SK-MEL-5 (cell line): ENCODE measurements around the gene SNORC. TPM values are rescaled to one million over a fixed set of nuclear protein-coding genes. Genes with fewer than 3 reads are reported as not detected.
"Not testable (repeated sequence)": the region's sequence is repeated elsewhere in the genome, so short reads cannot be mapped to it uniquely, and the experiment has no call there.

Experiments
- DNase-seq: peaks from one replicate; pipeline ENCODE4 v3.0.0-alpha.2; 2016; ENCODE audit warnings: low read depth, low spot score
- in situ Hi-C: cut with HindIII; loops from 2 replicates; pipeline ENCODE4 v1.10.0; 2016; ENCODE audit warnings: low sequenced_read_pairs, high pct_unique_total_duplicates, low pct_unique_long_range_greater_than_20kb
- polyA plus RNA-seq, 2 experiments: library from polyadenylated mRNA; depleted of rRNA; stranded (reverse); fragments of >200 nt; gene quantifications; 2 replicates each; pipeline ENCODE4 v1.2.3, GENCODE V29; 2015
- total RNA-seq: library from RNA; depleted of rRNA; stranded (reverse); fragments of >200 nt; shearing (Covaris generic); gene quantifications from 2 replicates; pipeline ENCODE4 v1.2.3, GENCODE V29; 2014; rRNA removed

Gene SNORC
- total RNA-seq = 0.55 and 1.1 TPM in 2 replicates
- polyA plus RNA-seq (2015; cell fraction: cytosol; rRNA removed) = 1.1 and 1.2 TPM in 2 replicates
- 2.5 and 5.1 TPM in 2 replicates for polyA plus RNA-seq (2015; cell fraction: nucleus; rRNA removed)

- no peak for DNase-seq
- in situ Hi-C loops = no loop called here
These were observed at the start of gene SNORC for GRCh38 chr2:232870018-232870765. SNORC (plus strand) TSS chr2:232870264; CDS start chr2:232870342, 78 bp downstream.

GRCh38 chr2:232829988-232830387, 40.1 kb upstream of the SNORC start:
- in situ Hi-C loops = no loop called here
- DNase-seq = no peak

- DNase-seq = no peak
- in situ Hi-C loops = no loop called here
These were observed 38.6 kb upstream of the SNORC start for GRCh38 chr2:232831496-232831895.

- in situ Hi-C loops = no loop called here
- DNase-seq = no peak
These were observed 36.2 kb upstream of the SNORC start for GRCh38 chr2:232833830-232834229.

GRCh38 chr2:232835687-232836208, 34.3 kb upstream of the SNORC start:
- in situ Hi-C loops = no loop called here
- DNase-seq = no peak

- DNase-seq = no peak
- in situ Hi-C loops = no loop called here
These were observed 33.1 kb upstream of the SNORC start for GRCh38 chr2:232836934-232837333.

- in situ Hi-C loops = no loop called here
- no peak for DNase-seq
These were observed 31.6 kb upstream of the SNORC start for GRCh38 chr2:232838406-232838874.

- in situ Hi-C loops = no loop called here
- no peak for DNase-seq
These were observed 30.5 kb upstream of the SNORC start for GRCh38 chr2:232839411-232840079.

GRCh38 chr2:232842689-232843088, 27.4 kb upstream of the SNORC start:
- DNase-seq = no peak
- in situ Hi-C loops = no loop called here

GRCh38 chr2:232843834-232844233, 26.2 kb upstream of the SNORC start:
- peak; percentile 14 for DNase-seq
- in situ Hi-C loops = no loop called here

- in situ Hi-C loops = no loop called here
- DNase-seq = no peak
These were observed 24.0 kb upstream of the SNORC start for GRCh38 chr2:232846055-232846454.

- in situ Hi-C loops = no loop called here
- DNase-seq = no peak
These were observed 20.0 kb upstream of the SNORC start for GRCh38 chr2:232850039-232850438.

- DNase-seq, in situ Hi-C loops: not testable (repeated sequence)
These were observed 18.0 kb upstream of the SNORC start for GRCh38 chr2:232852081-232852480.

- no peak for DNase-seq
- in situ Hi-C loops = no loop called here
These were observed 17.4 kb upstream of the SNORC start for GRCh38 chr2:232852676-232853075.

- in situ Hi-C loops = no loop called here
- DNase-seq = no peak
These were observed 16.0 kb upstream of the SNORC start for GRCh38 chr2:232854082-232854481.

GRCh38 chr2:232857158-232857563, 12.9 kb upstream of the SNORC start:
- in situ Hi-C loops = no loop called here
- no peak for DNase-seq

GRCh38 chr2:232859385-232859916, 10.6 kb upstream of the SNORC start:
- in situ Hi-C loops = no loop called here
- no peak for DNase-seq

- DNase-seq = no peak
- in situ Hi-C loops = no loop called here
These were observed 9.3 kb upstream of the SNORC start for GRCh38 chr2:232860593-232861241.
